K562 (cell line): ENCODE results near the gene MLN. TPM values are rescaled to one million over a fixed set of nuclear protein-coding genes. Genes with fewer than 3 reads are reported as not detected.

Experiments used
- BCL6 ChIP-seq: fragments of 250-450 bp; sonication (Bioruptor Pico); IDR thresholded peaks from 2 replicates; pipeline ENCODE4 v1.4.0; 2020
- CCAR2 ChIP-seq: fragments of 200-400 bp; formaldehyde crosslinking; IDR thresholded peaks from 2 replicates; pipeline ENCODE4 v1.6.1; 2017; ENCODE audit warnings: mild to moderate bottlenecking, low read depth, low read length
- CTCF ChIP-seq, 3 experiments: IDR thresholded peaks in 2 of 3; conservative IDR thresholded peaks in 1 of 3; 2 replicates each; pipeline ENCODE4 v1.5.1; 2011 to 2012; ENCODE audit warnings: low read length in 3 of 3, mild to moderate bottlenecking in 3 of 3, control low read depth in 2 of 3, improper control_type of control experiment in 1 of 3, inconsistent platforms in 1 of 3, low read depth in 1 of 3, mixed read lengths in 1 of 3, moderate library complexity in 1 of 3; ENCODE audit not compliant: insufficient read depth in 2 of 3
- HDAC1 ChIP-seq, 2 experiments: fragments of 450-650 bp; IDR thresholded peaks; 2 replicates each; pipeline ENCODE4 v1.6.1; 2016 to 2017; ENCODE audit warnings: inconsistent platforms in 1 of 2, mild to moderate bottlenecking in 1 of 2, moderate library complexity in 1 of 2
- NFIX ChIP-seq: fragments of 250-450 bp; sonication (Bioruptor Pico); IDR thresholded peaks from 2 replicates; pipeline ENCODE4 v1.4.0; 2020; ENCODE audit warnings: low read depth, mild to moderate bottlenecking, moderate library complexity
- RBM25 ChIP-seq: fragments of 200-400 bp; formaldehyde crosslinking; IDR thresholded peaks from 2 replicates; pipeline ENCODE4 v1.6.1; 2018; ENCODE audit warnings: low read length, low read depth, moderate library complexity; ENCODE audit not compliant: severe bottlenecking
- REST ChIP-seq, 2 experiments: fragments of 450-650 bp; formaldehyde crosslinking in 1 of 2; IDR thresholded peaks; 2 replicates each; pipeline versions ENCODE4 v1.4.0 to v1.6.1; 2014 to 2020; ENCODE audit warnings: mild to moderate bottlenecking in 2 of 2, borderline replicate concordance in 1 of 2, low read depth in 1 of 2
- RFX7 ChIP-seq: fragments of 250-450 bp; sonication (Bioruptor Pico); IDR thresholded peaks from 2 replicates; pipeline ENCODE4 v1.5.1; 2021; ENCODE audit warnings: mild to moderate bottlenecking
- SMARCA5 ChIP-seq: fragments of 450-650 bp; IDR thresholded peaks from 2 replicates; pipeline ENCODE4 v1.6.1; 2016
- TCF3 ChIP-seq: sonication (generic); formaldehyde crosslinking; IDR thresholded peaks from 2 replicates; pipeline ENCODE4 v1.4.0; 2020; ENCODE audit warnings: mild to moderate bottlenecking, missing genetic modification reagents
- THRB ChIP-seq: fragments of 450-650 bp; formaldehyde crosslinking; conservative IDR thresholded peaks from 2 replicates; pipeline ENCODE4 v1.4.0; 2022; ENCODE audit warnings: mild to moderate bottlenecking, missing genetic modification characterization
- ZBTB33 ChIP-seq: sonication (generic); formaldehyde crosslinking; IDR thresholded peaks from 2 replicates; pipeline ENCODE4 v1.8.1; 2023; ENCODE audit warnings: mild to moderate bottlenecking, missing genetic modification reagents
- ZFP36 ChIP-seq: fragments of 150-350 bp; IDR thresholded peaks from 2 replicates; pipeline ENCODE4 v1.6.1; 2018; ENCODE audit warnings: low read length, low read depth; ENCODE audit not compliant: partially characterized antibody
- ZNF121 ChIP-seq: sonication (generic); formaldehyde crosslinking; conservative IDR thresholded peaks from 2 replicates; pipeline ENCODE4 v1.8.0; 2022; ENCODE audit warnings: missing genetic modification reagents
- ZNF311 ChIP-seq: fragments of 250-450 bp; sonication (Bioruptor Pico); IDR thresholded peaks from 2 replicates; pipeline ENCODE4 v1.4.0; 2020; ENCODE audit warnings: mild to moderate bottlenecking, moderate library complexity
- ZNF408 ChIP-seq: fragments of 250-450 bp; sonication (Bioruptor Pico); IDR thresholded peaks from 2 replicates; pipeline ENCODE4 v1.4.0; 2020; ENCODE audit warnings: low read depth, mild to moderate bottlenecking, moderate library complexity
- polyA plus RNA-seq, 8 experiments: library from polyadenylated mRNA; depleted of rRNA in 4 of 8; stranded (reverse) in 5 of 8; unstranded in 3 of 8; fragments of >200 nt; fragmentation: Nextera tagmentation in 2 of 8; fragmentation: Illumina TruSeq in 1 of 8; extraction: Ambion mirVana in 2 of 8; extraction: Trizol in 1 of 8; gene quantifications; 2 replicates each; pipeline versions ENCODE4 v1.2.1 to v1.2.3, GENCODE V29; 2011 to 2014; ENCODE audit warnings: inconsistent platforms in 1 of 8, missing spikeins in 1 of 8
- total RNA-seq, 7 experiments: library from RNA; depleted of rRNA in 6 of 7; stranded (reverse); fragments of >200 nt in 6 of 7; fragmentation: Illumina TruSeq in 2 of 7; extraction: Trizol in 2 of 7; gene quantifications; 2 replicates each; pipeline versions ENCODE4 v1.2.1 to v1.2.3, GENCODE V29; 2011 to 2021; ENCODE audit warnings: low replicate concordance in 1 of 7

Gene MLN
- total and polyA plus RNA-seq, 9 of the 15 experiments (the other 6 are each of a cell fraction or from before 2014, with no cell fraction given): not detected

GRCh38 chr6:33841070-33841469 is 37.3 kb upstream of the MLN start (continued):
- TF ChIP-seq ZBTB33 (CRISPR knock-in tag) (peak; percentile 99), THRB (no peak), BCL6 (no peak), TCF3 (CRISPR knock-in tag) (no peak), ZNF121 (peak; percentile 99), RFX7 (CRISPR knock-in tag) (no peak), CTCF (IDR thresholded peaks at IDR 0.05 in 2 of 3, conservative IDR thresholded peaks at IDR 0.05 in 1 of 3; ENCODE audit: insufficient read depth in 2 of 3, low read depth in 1 of 3, low read length in 3 of 3) (peak in 2 of 3 experiments; percentile 36 to 41; a peak in 3 of 6 replicates), NFIX (no peak), HDAC1 (IDR thresholded peaks at IDR 0.05) (no peak), ZNF408 (CRISPR knock-in tag) (no peak), REST (IDR thresholded peaks at IDR 0.05; ENCODE audit: borderline replicate concordance) (peak; percentile 72), REST (CRISPR knock-in tag; IDR thresholded peaks at IDR 0.05; ENCODE audit: low read depth) (no peak), CCAR2 (no peak), ZNF311 (CRISPR knock-in tag) (no peak), RBM25 (peak; percentile 34), ZFP36 (peak; percentile 34), SMARCA5 (0 out of 2 replicates have a peak, but pooled peaks have one; percentile 13)
